GM23338 (cell line): ENCODE results near the gene OPRM1. TPM values are rescaled to one million over a fixed set of nuclear protein-coding genes. Genes with fewer than 3 reads are reported as not detected.

ENCODE experiments used
- ATAC-seq: fragments of 200-7000 bp; cut with Tn5 transposase; 3 replicates; pipeline ENCODE4 v1.9.1; 2020
- DNase-seq: peaks from one replicate; pipeline ENCODE4 v3.0.0-alpha.2; 2015; ENCODE audit warnings: low spot score
- H2AFZ ChIP-seq: fragments of 200-600 bp; sonication (generic); 2 replicates; pipeline ENCODE4 v1.8.0; 2016; ENCODE audit warnings: antibody characterized with exemption, mild to moderate bottlenecking, moderate library complexity
- H3F3A ChIP-seq: fragments of 200-600 bp; sonication (generic); replicated peaks from 2 replicates; pipeline ENCODE4 v1.8.0; 2017; ENCODE audit warnings: antibody characterized with exemption, mixed run types, low read depth
- H3K27ac ChIP-seq: fragments of 200-600 bp; sonication (generic); 2 replicates; pipeline ENCODE4 v1.6.1; 2016; ENCODE audit warnings: low read depth
- H3K27me3 ChIP-seq: fragments of 200-600 bp; sonication (generic); 2 replicates; pipeline ENCODE4 v1.8.0; 2016; ENCODE audit warnings: mild to moderate bottlenecking, mixed run types, moderate library complexity; ENCODE audit not compliant: insufficient read depth
- H3K36me3 ChIP-seq: fragments of 200-600 bp; sonication (generic); 2 replicates; pipeline ENCODE4 v1.8.0; 2016; ENCODE audit warnings: mild to moderate bottlenecking; ENCODE audit not compliant: insufficient read depth
- H3K4me1 ChIP-seq: fragments of 200-600 bp; sonication (generic); 2 replicates; pipeline ENCODE4 v1.8.0; 2016; ENCODE audit warnings: mild to moderate bottlenecking, moderate library complexity; ENCODE audit not compliant: insufficient read depth
- H3K4me2 ChIP-seq: fragments of 200-600 bp; sonication (generic); 2 replicates; pipeline ENCODE4 v1.7.1; 2017; ENCODE audit warnings: mixed run types
- H3K4me3 ChIP-seq: fragments of 200-600 bp; sonication (generic); 2 replicates; pipeline ENCODE4 v1.6.1; 2016; ENCODE audit warnings: mixed run types
- H3K79me2 ChIP-seq: fragments of 200-600 bp; sonication (generic); replicated peaks from 2 replicates; pipeline ENCODE4 v1.8.0; 2017; ENCODE audit warnings: mild to moderate bottlenecking; ENCODE audit not compliant: insufficient read depth
- H3K9me2 ChIP-seq: fragments of 200-600 bp; sonication (generic); 2 replicates; pipeline ENCODE4 v1.8.0; 2017; ENCODE audit not compliant: insufficient read depth
- H4K20me1 ChIP-seq: fragments of 200-600 bp; sonication (generic); replicated peaks from 2 replicates; pipeline ENCODE4 v1.8.0; 2017; ENCODE audit warnings: mild to moderate bottlenecking; ENCODE audit not compliant: insufficient read depth
- H3K27ac Mint-ChIP-seq: 2 replicates; pipeline ENCODE4 v1.8.0; 2020; ENCODE audit warnings: inconsistent platforms, mild to moderate bottlenecking, moderate library complexity, mixed read lengths
- H3K27me3 Mint-ChIP-seq: 3 replicates; pipeline ENCODE4 v1.8.0; 2022; ENCODE audit warnings: low read depth, mild to moderate bottlenecking, moderate library complexity, mixed read lengths, inconsistent platforms; ENCODE audit not compliant: insufficient read depth, poor library complexity
- H3K36me3 Mint-ChIP-seq: 3 replicates; pipeline ENCODE4 v1.8.0; 2021; ENCODE audit warnings: low read depth, mild to moderate bottlenecking, inconsistent platforms, moderate library complexity, mixed read lengths
- H3K4me1 Mint-ChIP-seq: 3 replicates; pipeline ENCODE4 v1.8.0; 2020; ENCODE audit warnings: mild to moderate bottlenecking, inconsistent platforms, mixed read lengths
- H3K4me3 Mint-ChIP-seq: 3 replicates; pipeline ENCODE4 v1.8.0; 2021; ENCODE audit warnings: moderate library complexity, mild to moderate bottlenecking, inconsistent platforms, mixed read lengths
- H3K9me3 Mint-ChIP-seq: 3 replicates; pipeline ENCODE4 v1.8.0; 2020; ENCODE audit warnings: moderate library complexity, mild to moderate bottlenecking, inconsistent platforms, mixed read lengths
- EZH2 ChIP-seq: fragments of 200-600 bp; sonication (generic); IDR thresholded peaks from one replicate; pipeline ENCODE4 v1.8.0; 2017; ENCODE audit warnings: antibody characterized with exemption, mild to moderate bottlenecking, low read depth; ENCODE audit not compliant: unreplicated experiment
- EZH2phosphoT487 ChIP-seq: fragments of 200-600 bp; sonication (generic); IDR thresholded peaks from one replicate; pipeline ENCODE4 v1.8.1; 2018; ENCODE audit warnings: antibody characterized with exemption; ENCODE audit not compliant: unreplicated experiment
- JUNB ChIP-seq: IDR thresholded peaks from one replicate; pipeline ENCODE4 v1.6.1; 2016; ENCODE audit warnings: antibody characterized with exemption; ENCODE audit not compliant: unreplicated experiment
- POLR2AphosphoS5 ChIP-seq: IDR thresholded peaks from 2 replicates; pipeline ENCODE4 v1.6.1; 2016; ENCODE audit warnings: antibody characterized with exemption, low read depth
- STAT1 ChIP-seq: IDR thresholded peaks from one replicate; pipeline ENCODE4 v1.6.1; 2016; ENCODE audit warnings: antibody characterized with exemption; ENCODE audit not compliant: unreplicated experiment
- ZNF114 ChIP-seq: fragments of 250-450 bp; sonication (Bioruptor Pico); IDR thresholded peaks from 2 replicates; pipeline ENCODE4 v1.5.0; 2020; ENCODE audit warnings: mild to moderate bottlenecking, moderate library complexity
- ZNF331 ChIP-seq: fragments of 250-450 bp; sonication (Bioruptor Pico); IDR thresholded peaks from 2 replicates; pipeline ENCODE4 v1.5.0; 2020; ENCODE audit warnings: low read depth, mild to moderate bottlenecking, moderate library complexity
- polyA plus RNA-seq: library from polyadenylated mRNA; unstranded; fragments of >200 nt; fragmentation: Nextera tagmentation; extraction: Ambion mirVana; gene quantifications from 2 replicates; pipeline ENCODE4 v1.2.1, GENCODE V29; 2016
- total RNA-seq: library from RNA; depleted of rRNA; stranded (reverse); fragments of >200 nt; shearing (Covaris generic); gene quantifications from 2 replicates; pipeline ENCODE4 v1.2.3, GENCODE V29; 2014
- TF ChIP-seq, protein P1 (sequence below): fragments of 250-450 bp; sonication (Bioruptor Pico); IDR thresholded peaks from 2 replicates; pipeline ENCODE4 v1.5.0; 2020; ENCODE audit warnings: mild to moderate bottlenecking, moderate library complexity
- TF ChIP-seq, protein P2 (sequence below), 2 experiments: fragments of 200-600 bp in 1 of 2; sonication (generic) in 1 of 2; conservative IDR thresholded peaks; 2 replicates each; pipeline versions ENCODE4 v1.5.1 to v1.6.1; 2016 to 2017; ENCODE audit warnings: antibody characterized with exemption in 2 of 2, low read depth in 2 of 2, mild to moderate bottlenecking in 2 of 2, moderate library complexity in 1 of 2
- TF ChIP-seq, protein P3 (sequence below): IDR thresholded peaks from one replicate; pipeline ENCODE4 v1.6.1; 2018; ENCODE audit warnings: antibody characterized with exemption; ENCODE audit not compliant: unreplicated experiment

The OPRM1 gene
- total and polyA plus RNA-seq, 2 experiments from 2014 or later, result 0.52 TPM; not detected in 1

DNA sequence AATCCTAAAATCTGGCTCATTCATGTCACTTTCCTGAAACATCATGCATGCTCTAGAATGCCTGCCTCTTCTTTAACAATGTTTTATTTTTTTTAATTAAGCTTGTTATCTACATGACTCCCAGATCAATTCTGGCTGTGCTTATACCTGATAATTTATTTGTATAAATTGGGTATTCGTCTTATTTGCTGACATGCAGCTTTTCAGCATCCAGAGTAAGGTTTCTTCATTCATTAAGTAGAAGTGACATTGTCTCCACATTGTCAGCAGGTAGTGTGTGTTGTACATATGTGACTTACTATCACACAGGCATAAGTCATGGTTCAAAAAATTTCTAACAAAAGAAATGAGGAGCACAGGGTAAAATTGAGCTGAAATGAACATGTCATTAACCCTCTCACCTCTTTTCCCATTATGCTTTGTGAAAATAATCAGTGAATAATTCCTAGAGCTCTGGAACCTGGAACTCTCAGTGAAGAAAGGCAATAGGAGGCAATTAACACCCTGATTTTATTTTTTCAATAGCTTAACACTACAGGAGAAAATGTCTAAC lies 157.4 kb downstream of the OPRM1 start (continued):
- TF ChIP-seq, protein P1, sequence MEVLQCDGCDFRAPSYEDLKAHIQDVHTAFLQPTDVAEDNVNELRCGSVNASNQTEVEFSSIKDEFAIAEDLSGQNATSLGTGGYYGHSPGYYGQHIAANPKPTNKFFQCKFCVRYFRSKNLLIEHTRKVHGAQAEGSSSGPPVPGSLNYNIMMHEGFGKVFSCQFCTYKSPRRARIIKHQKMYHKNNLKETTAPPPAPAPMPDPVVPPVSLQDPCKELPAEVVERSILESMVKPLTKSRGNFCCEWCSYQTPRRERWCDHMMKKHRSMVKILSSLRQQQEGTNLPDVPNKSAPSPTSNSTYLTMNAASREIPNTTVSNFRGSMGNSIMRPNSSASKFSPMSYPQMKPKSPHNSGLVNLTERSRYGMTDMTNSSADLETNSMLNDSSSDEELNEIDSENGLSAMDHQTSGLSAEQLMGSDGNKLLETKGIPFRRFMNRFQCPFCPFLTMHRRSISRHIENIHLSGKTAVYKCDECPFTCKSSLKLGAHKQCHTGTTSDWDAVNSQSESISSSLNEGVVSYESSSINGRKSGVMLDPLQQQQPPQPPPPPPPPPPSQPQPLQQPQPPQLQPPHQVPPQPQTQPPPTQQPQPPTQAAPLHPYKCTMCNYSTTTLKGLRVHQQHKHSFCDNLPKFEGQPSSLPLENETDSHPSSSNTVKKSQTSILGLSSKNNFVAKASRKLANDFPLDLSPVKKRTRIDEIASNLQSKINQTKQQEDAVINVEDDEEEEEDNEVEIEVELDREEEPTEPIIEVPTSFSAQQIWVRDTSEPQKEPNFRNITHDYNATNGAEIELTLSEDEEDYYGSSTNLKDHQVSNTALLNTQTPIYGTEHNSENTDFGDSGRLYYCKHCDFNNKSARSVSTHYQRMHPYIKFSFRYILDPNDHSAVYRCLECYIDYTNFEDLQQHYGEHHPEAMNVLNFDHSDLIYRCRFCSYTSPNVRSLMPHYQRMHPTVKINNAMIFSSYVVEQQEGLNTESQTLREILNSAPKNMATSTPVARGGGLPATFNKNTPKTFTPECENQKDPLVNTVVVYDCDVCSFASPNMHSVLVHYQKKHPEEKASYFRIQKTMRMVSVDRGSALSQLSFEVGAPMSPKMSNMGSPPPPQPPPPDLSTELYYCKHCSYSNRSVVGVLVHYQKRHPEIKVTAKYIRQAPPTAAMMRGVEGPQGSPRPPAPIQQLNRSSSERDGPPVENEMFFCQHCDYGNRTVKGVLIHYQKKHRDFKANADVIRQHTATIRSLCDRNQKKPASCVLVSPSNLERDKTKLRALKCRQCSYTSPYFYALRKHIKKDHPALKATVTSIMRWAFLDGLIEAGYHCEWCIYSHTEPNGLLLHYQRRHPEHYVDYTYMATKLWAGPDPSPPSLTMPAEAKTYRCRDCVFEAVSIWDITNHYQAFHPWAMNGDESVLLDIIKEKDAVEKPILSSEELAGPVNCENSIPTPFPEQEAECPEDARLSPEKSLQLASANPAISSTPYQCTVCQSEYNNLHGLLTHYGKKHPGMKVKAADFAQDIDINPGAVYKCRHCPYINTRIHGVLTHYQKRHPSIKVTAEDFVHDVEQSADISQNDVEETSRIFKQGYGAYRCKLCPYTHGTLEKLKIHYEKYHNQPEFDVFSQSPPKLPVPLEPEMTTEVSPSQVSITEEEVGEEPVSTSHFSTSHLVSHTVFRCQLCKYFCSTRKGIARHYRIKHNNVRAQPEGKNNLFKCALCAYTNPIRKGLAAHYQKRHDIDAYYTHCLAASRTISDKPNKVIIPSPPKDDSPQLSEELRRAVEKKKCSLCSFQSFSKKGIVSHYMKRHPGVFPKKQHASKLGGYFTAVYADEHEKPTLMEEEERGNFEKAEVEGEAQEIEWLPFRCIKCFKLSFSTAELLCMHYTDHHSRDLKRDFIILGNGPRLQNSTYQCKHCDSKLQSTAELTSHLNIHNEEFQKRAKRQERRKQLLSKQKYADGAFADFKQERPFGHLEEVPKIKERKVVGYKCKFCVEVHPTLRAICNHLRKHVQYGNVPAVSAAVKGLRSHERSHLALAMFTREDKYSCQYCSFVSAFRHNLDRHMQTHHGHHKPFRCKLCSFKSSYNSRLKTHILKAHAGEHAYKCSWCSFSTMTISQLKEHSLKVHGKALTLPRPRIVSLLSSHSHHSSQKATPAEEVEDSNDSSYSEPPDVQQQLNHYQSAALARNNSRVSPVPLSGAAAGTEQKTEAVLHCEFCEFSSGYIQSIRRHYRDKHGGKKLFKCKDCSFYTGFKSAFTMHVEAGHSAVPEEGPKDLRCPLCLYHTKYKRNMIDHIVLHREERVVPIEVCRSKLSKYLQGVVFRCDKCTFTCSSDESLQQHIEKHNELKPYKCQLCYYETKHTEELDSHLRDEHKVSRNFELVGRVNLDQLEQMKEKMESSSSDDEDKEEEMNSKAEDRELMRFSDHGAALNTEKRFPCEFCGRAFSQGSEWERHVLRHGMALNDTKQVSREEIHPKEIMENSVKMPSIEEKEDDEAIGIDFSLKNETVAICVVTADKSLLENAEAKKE, result no peak
- TF ChIP-seq, protein P2, sequence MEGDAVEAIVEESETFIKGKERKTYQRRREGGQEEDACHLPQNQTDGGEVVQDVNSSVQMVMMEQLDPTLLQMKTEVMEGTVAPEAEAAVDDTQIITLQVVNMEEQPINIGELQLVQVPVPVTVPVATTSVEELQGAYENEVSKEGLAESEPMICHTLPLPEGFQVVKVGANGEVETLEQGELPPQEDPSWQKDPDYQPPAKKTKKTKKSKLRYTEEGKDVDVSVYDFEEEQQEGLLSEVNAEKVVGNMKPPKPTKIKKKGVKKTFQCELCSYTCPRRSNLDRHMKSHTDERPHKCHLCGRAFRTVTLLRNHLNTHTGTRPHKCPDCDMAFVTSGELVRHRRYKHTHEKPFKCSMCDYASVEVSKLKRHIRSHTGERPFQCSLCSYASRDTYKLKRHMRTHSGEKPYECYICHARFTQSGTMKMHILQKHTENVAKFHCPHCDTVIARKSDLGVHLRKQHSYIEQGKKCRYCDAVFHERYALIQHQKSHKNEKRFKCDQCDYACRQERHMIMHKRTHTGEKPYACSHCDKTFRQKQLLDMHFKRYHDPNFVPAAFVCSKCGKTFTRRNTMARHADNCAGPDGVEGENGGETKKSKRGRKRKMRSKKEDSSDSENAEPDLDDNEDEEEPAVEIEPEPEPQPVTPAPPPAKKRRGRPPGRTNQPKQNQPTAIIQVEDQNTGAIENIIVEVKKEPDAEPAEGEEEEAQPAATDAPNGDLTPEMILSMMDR (conservative IDR thresholded peaks at IDR 0.05; ENCODE audit: low read depth in 2 of 2), result no peak
- TF ChIP-seq EZH2phosphoT487, result no peak
- TF ChIP-seq STAT1, result no peak

DNA sequence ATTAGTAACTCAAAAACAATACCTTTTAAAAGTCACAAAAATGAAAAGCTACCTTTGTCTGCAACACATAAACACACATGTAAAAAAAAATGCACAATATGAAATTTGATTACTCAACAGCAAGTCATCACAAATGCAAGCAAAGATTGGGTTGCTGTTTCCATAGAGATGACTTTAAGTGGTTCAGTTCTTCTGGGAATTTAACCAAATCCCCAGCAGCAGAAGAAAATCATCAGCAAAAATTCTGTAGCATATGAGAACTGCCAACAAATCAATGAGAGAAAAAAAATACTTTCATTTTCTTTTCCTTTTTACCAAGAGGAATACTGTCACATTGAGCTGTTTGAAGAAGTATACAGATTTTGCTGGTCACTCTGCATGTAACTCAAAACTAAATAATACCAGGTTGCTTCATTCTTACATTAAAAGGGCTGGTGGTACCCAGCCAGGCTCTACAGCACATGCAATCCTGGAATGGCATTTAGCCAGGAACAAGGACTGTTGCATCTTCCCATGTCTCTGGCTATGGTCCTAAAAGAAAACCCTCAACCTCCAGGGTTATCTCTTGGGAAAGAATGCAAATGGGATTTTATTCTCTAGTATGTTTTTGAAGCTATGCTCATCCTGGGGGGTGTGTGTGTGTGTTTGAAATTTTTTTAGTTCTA lies 158.3 kb downstream of the OPRM1 start:
- Histone ChIP-seq H3K79me2 (no peaks in the 10 kb centered on the region), H2AFZ (no peak overlapping the region), H3K4me1 (no peaks in the 10 kb centered on the region), H3K27me3 (no peaks in the 10 kb centered on the region), H3F3A (no peaks in the 10 kb centered on the region), H3K27ac (no peak overlapping the region), H3K9me2 (no peaks in the 10 kb centered on the region), H3K4me3 (no peak overlapping the region), H3K4me2 (no peak overlapping the region), H4K20me1 (no peaks in the 10 kb centered on the region), H3K36me3 (no peaks in the 10 kb centered on the region)
- H3K4me3 Mint-ChIP-seq, result no peak overlapping the region
- DNase-seq, result no peak
- no peaks in the 10 kb centered on the region for H3K4me1 Mint-ChIP-seq
- H3K9me3 Mint-ChIP-seq, result no peaks in the 10 kb centered on the region; the same call in 2 of the 3 replicates
- no peak for ATAC-seq
- no peaks in the 10 kb centered on the region for H3K27me3 Mint-ChIP-seq
- H3K27ac Mint-ChIP-seq, result no peak overlapping the region
- H3K36me3 Mint-ChIP-seq, result no peaks in the 10 kb centered on the region; the same call in 1 of the 3 replicates
- TF ChIP-seq ZNF114 (CRISPR knock-in tag) (no peak), EZH2phosphoT487 (no peak), JUNB (no peak), EZH2 (no peak), ZNF331 (no peak), POLR2AphosphoS5 (no peak)
- TF ChIP-seq, protein P3, sequence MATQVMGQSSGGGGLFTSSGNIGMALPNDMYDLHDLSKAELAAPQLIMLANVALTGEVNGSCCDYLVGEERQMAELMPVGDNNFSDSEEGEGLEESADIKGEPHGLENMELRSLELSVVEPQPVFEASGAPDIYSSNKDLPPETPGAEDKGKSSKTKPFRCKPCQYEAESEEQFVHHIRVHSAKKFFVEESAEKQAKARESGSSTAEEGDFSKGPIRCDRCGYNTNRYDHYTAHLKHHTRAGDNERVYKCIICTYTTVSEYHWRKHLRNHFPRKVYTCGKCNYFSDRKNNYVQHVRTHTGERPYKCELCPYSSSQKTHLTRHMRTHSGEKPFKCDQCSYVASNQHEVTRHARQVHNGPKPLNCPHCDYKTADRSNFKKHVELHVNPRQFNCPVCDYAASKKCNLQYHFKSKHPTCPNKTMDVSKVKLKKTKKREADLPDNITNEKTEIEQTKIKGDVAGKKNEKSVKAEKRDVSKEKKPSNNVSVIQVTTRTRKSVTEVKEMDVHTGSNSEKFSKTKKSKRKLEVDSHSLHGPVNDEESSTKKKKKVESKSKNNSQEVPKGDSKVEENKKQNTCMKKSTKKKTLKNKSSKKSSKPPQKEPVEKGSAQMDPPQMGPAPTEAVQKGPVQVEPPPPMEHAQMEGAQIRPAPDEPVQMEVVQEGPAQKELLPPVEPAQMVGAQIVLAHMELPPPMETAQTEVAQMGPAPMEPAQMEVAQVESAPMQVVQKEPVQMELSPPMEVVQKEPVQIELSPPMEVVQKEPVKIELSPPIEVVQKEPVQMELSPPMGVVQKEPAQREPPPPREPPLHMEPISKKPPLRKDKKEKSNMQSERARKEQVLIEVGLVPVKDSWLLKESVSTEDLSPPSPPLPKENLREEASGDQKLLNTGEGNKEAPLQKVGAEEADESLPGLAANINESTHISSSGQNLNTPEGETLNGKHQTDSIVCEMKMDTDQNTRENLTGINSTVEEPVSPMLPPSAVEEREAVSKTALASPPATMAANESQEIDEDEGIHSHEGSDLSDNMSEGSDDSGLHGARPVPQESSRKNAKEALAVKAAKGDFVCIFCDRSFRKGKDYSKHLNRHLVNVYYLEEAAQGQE, result no peak
